Vagina (tissue), 2 donors: ENCODE data around the gene RNASEH2B.

Experiments used
- CTCF ChIP-seq, 3 experiments: fragments of 450-650 bp in 2 of 3; fragments of 200-600 bp in 1 of 3; sonication (generic) in 1 of 3; IDR thresholded peaks; one replicate each; pipeline ENCODE4 v1.5.1; 2017 to 2019; ENCODE audit warnings: antibody characterized with exemption in 3 of 3, mild to moderate bottlenecking in 2 of 3, moderate library complexity in 2 of 3
- POLR2AphosphoS5 ChIP-seq, 2 donors: sonication (generic); formaldehyde crosslinking; IDR thresholded peaks; one replicate each; pipeline ENCODE4 v1.9.0; 2017; ENCODE audit warnings: antibody characterized with exemption in 2 of 2, mild to moderate bottlenecking in 2 of 2, low read depth in 1 of 2; ENCODE audit not compliant: insufficient read depth in 1 of 2

- peak in 1 of 2 donors; percentile 75 for TF ChIP-seq POLR2AphosphoS5 (IDR thresholded peaks at IDR 0.05; ENCODE audit: insufficient read depth in 1 of 2, low read depth in 1 of 2)
- no peak for TF ChIP-seq CTCF (IDR thresholded peaks at IDR 0.05)
Observed at GRCh38 chr13:51000571-51001260, 91.1 kb downstream of the RNASEH2B start.
